ENCODE measurements around the gene NAP1L4.

- TF ChIP-seq CTCF (IDR thresholded peaks at IDR 0.05), result no peak
- TF ChIP-seq POLR2A (IDR thresholded peaks at IDR 0.05), result no peak
Observed at GRCh38 chr11:2916892-2917645, 75.1 kb downstream of the NAP1L4 start.

All from right lobe of liver (tissue), 4 donors.